ENCODE data around the gene OR51L1. TPM values are rescaled to one million over a fixed set of nuclear protein-coding genes. Genes with fewer than 3 reads are reported as not detected.

OR51L1 gene
- total RNA-seq, 4 donors from 2014 or later: not detected

DNA sequence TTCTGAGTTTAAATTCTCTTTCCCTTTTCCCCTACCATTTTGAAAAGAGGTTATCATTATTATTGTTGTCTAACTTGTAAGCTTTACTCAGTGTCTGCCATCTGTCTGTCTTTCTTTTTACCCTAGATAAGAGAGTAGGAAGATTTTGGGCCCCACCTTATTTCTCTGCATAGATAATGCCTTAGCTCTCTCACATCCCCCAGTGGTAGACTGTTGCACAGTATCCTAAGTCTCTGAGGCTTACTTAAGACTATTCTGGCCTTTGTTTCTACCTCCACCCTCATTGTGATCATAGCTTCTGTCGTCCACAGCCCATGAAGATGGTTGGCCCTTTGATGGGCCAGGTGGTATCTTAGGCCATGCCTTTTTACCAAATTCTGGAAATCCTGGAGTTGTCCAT, 3.6 kb upstream of the OR51L1 start:
- Histone ChIP-seq H3K27me3 (no peaks in the 10 kb centered on the region), H3K4me3 (no peak overlapping the region), H3K9me3 (no peaks in the 10 kb centered on the region), H3K36me3 (no peaks in the 10 kb centered on the region), H3K27ac (no peak overlapping the region), H3K4me1 (no peaks in the 10 kb centered on the region)
- no peak for DNase-seq (ENCODE audit: low spot score in 2 of 2)
- 65 to 79% methylated on average over 1 of the region's 1 CpG for WGBS, 2 donors
- TF ChIP-seq POLR2A (IDR thresholded peaks at IDR 0.05) (no peak), EP300 (IDR thresholded peaks at IDR 0.05) (no peak)
- TF ChIP-seq, protein P1, sequence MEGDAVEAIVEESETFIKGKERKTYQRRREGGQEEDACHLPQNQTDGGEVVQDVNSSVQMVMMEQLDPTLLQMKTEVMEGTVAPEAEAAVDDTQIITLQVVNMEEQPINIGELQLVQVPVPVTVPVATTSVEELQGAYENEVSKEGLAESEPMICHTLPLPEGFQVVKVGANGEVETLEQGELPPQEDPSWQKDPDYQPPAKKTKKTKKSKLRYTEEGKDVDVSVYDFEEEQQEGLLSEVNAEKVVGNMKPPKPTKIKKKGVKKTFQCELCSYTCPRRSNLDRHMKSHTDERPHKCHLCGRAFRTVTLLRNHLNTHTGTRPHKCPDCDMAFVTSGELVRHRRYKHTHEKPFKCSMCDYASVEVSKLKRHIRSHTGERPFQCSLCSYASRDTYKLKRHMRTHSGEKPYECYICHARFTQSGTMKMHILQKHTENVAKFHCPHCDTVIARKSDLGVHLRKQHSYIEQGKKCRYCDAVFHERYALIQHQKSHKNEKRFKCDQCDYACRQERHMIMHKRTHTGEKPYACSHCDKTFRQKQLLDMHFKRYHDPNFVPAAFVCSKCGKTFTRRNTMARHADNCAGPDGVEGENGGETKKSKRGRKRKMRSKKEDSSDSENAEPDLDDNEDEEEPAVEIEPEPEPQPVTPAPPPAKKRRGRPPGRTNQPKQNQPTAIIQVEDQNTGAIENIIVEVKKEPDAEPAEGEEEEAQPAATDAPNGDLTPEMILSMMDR (IDR thresholded peaks at IDR 0.05): no peak

DNA sequence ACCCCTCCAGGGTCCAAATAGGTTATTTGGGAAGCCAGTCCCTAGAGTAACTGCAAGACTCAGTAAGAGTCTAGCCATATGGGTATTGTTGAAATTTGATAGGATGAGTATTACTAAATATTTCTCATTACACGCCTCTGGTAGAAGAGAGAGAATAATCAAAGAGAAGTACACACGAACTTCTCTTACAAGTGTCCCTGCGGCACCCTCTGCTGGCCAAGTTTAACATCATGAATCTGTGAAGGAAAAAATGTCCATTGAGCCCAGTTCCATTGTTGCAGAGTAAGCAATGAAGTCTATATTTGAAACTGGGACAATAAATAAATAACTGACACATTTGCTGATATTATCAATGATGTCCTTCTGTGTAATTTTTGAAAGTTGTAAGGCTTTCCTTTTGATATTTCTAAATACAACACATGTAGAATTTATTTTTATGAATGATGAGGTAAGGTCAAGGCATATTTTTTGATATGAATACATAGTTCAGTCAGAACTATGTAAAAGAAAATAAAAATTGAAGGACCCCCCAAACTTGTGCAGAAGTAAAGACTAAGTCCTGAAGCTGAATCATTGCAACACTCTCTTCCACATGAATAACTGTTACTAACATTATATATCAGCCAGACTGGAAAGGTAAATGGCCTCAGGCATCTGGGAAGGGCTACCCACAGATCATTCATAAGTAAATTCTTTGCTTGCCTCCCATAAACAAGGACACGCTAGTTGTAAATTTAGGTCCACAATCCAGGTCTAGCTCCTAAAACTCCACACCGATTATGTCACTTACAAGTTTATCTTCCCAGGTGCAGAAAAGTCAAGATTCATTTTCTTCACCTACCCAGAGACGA, 10.0 kb downstream of the OR51L1 start:
- no peak overlapping the region for H3K27ac ChIP-seq
- no peaks in the 10 kb centered on the region for H3K36me3 ChIP-seq
- peak in 1 of 2 donors; percentile 44 for DNase-seq (ENCODE audit: low spot score in 2 of 2)
- no peaks in the 10 kb centered on the region for H3K27me3 ChIP-seq
- H3K9me3 ChIP-seq: no peaks in the 10 kb centered on the region
- H3K4me1 ChIP-seq: no peaks in the 10 kb centered on the region
- WGBS, 2 donors: 41 to 44% methylated on average over 6 of the region's 6 CpGs
- H3K4me3 ChIP-seq: no peak overlapping the region
- no peak for TF ChIP-seq POLR2A (IDR thresholded peaks at IDR 0.05)
- TF ChIP-seq, protein P1 (IDR thresholded peaks at IDR 0.05): peak in 3 of 5 experiments; percentile 13 to 33 (median 30)

DNA sequence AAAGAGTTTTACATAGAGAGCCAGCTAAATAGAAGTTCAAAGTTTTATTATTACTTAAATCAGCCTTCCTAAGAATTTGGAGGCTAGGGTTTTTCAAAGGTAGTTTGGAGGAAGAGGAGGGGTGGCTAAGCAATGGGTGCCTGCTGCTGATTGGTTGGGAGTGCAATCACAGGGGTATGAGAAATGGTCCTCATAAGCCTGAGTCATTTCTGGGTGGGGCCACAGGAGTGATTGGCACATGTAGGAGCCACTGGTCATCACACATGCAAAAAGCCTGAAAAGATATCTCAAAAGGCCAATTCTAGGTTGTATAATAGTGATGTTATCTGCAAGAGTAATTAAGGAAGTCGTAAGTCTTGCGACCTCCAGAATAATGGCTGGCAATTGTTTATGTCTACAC, 12.9 kb downstream of the OR51L1 start:
- TF ChIP-seq, protein P1 (IDR thresholded peaks at IDR 0.05): no peak
- TF ChIP-seq POLR2A (IDR thresholded peaks at IDR 0.05) (no peak), EP300 (IDR thresholded peaks at IDR 0.05) (no peak)
- H3K4me1 ChIP-seq: no peaks in the 10 kb centered on the region
- H3K27me3 ChIP-seq: no peaks in the 10 kb centered on the region
- no peak overlapping the region for H3K4me3 ChIP-seq
- H3K36me3 ChIP-seq: no peaks in the 10 kb centered on the region
- no peak overlapping the region for H3K27ac ChIP-seq
- no peak for DNase-seq (ENCODE audit: low spot score in 2 of 2)
- no peaks in the 10 kb centered on the region for H3K9me3 ChIP-seq
- WGBS, 2 donors: 39 to 53% methylated on average over 2 of the region's 2 CpGs

DNA sequence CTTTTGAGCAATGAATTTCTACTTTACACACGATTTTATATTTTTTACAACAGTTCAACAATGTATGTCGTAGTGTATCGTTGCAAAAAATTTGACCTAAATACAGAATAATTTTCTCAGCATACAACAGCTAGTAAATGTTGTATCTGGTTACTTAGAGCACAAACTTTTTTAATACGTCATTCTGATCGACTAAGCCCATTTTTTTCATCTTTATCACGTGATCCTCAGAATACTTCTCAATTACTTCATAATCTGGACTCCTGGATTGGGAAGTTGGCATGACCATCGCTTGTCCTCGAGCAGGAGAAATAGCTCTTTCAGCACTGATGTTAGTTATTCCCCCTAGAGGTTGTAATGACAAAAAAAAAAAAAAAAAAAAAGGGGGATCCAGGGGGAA, 16.6 kb downstream of the OR51L1 start:
- TF ChIP-seq, protein P1 (IDR thresholded peaks at IDR 0.05): no peak
- TF ChIP-seq POLR2A (IDR thresholded peaks at IDR 0.05) (no peak), EP300 (IDR thresholded peaks at IDR 0.05) (no peak)
- no peaks in the 10 kb centered on the region for H3K4me1 ChIP-seq
- no peak overlapping the region for H3K27ac ChIP-seq
- 78 to 82% methylated on average over 8 of the region's 8 CpGs for WGBS, 2 donors
- H3K4me3 ChIP-seq: no peak overlapping the region
- H3K36me3 ChIP-seq: no peaks in the 10 kb centered on the region
- H3K9me3 ChIP-seq: no peaks in the 10 kb centered on the region
- H3K27me3 ChIP-seq: no peaks in the 10 kb centered on the region
- no peak for DNase-seq (ENCODE audit: low spot score in 2 of 2)

DNA sequence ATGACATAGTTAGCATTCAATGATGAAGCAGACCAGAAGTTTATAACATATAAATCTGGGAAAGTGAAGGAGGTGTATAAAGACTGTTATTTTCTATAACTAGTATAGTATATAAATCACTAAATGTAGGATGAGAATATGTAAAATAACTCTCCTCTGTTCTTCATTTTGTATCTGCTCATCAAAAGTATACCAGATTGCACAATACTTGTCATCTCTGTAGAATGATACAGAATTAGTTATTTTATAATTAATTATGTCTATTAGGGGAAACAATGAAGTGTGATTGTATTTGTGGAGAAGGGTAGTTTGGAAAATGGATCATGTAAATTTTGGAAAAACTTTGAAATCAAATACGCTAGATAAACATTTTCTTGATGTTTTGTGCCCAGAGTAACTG, 18.4 kb downstream of the OR51L1 start:
- DNase-seq (ENCODE audit: low spot score in 2 of 2): no peak
- Histone ChIP-seq H3K4me1 (no peaks in the 10 kb centered on the region), H3K27me3 (no peaks in the 10 kb centered on the region), H3K36me3 (no peaks in the 10 kb centered on the region), H3K4me3 (no peak overlapping the region), H3K27ac (no peak overlapping the region), H3K9me3 (no peaks in the 10 kb centered on the region)
- WGBS, 2 donors: 88 to 90% methylated on average over 1 of the region's 1 CpG
- TF ChIP-seq EP300 (IDR thresholded peaks at IDR 0.05) (no peak), POLR2A (IDR thresholded peaks at IDR 0.05) (no peak)
- TF ChIP-seq, protein P1 (IDR thresholded peaks at IDR 0.05): no peak
